Mammary epithelial cell (primary cell): ENCODE data around the gene DUOX2.

Source experiments
- EZH2 ChIP-seq: IDR thresholded peaks from 2 replicates; pipeline ENCODE4 v1.6.1; 2012; ENCODE audit warnings: low read length, inconsistent platforms, borderline replicate concordance
- TF ChIP-seq, protein P1 (sequence below), 2 donors: IDR thresholded peaks in 1 of 2; conservative IDR thresholded peaks in 1 of 2; 2 replicates each; pipeline ENCODE4 v1.5.1; 2011 to 2012; ENCODE audit warnings: inconsistent platforms in 2 of 2, low read length in 2 of 2, mild to moderate bottlenecking in 2 of 2, control low read depth in 1 of 2, low read depth in 1 of 2; ENCODE audit not compliant: insufficient read depth in 1 of 2; ENCODE audit errors: extremely low read depth in 1 of 2

DNA sequence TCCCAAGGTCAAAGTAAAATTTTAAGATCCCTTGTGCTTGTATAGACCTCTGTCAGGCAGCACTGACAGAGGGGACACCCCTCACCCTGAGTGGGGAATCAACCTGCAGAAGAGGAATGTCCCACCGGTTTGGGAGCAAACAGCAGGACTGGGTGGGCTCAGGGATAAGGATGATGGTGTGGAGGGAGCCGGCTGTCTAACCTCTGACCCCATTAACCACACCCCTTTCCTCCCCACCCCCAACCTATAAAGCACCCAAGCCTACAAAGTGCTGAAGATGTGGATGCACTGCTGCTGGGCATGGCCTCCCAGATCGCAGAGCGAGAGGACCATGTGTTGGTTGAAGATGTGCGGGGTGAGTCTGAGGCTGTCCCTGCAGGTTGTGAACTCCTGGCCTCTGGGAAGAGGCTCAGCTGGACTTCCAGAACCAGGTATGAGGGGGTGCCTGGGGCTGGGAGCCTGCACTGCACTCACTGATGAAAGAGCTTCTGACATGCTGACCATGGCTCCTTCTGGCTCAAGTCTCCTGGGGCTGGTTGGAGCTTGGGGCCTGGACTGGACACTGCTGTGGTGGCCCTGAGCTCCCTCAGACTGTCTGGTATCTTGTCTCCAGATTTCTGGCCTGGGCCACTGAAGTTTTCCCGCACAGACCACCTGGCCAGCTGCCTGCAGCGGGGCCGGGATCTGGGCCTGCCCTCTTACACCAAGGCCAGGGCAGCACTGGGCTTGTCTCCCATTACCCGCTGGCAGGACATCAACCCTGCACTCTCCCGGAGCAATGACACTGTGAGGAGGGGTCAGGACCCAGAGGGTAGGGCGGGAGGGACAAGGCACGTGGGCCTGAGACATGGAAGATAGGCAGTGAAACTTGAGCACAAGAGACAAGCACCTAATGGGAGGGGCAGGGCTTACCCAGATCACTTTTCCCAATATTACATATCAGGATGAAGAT is 25.1 kb upstream of the DUOX2 start:
- TF ChIP-seq, protein P1, sequence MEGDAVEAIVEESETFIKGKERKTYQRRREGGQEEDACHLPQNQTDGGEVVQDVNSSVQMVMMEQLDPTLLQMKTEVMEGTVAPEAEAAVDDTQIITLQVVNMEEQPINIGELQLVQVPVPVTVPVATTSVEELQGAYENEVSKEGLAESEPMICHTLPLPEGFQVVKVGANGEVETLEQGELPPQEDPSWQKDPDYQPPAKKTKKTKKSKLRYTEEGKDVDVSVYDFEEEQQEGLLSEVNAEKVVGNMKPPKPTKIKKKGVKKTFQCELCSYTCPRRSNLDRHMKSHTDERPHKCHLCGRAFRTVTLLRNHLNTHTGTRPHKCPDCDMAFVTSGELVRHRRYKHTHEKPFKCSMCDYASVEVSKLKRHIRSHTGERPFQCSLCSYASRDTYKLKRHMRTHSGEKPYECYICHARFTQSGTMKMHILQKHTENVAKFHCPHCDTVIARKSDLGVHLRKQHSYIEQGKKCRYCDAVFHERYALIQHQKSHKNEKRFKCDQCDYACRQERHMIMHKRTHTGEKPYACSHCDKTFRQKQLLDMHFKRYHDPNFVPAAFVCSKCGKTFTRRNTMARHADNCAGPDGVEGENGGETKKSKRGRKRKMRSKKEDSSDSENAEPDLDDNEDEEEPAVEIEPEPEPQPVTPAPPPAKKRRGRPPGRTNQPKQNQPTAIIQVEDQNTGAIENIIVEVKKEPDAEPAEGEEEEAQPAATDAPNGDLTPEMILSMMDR (conservative IDR thresholded peaks at IDR 0.05 in 1 of 2, IDR thresholded peaks at IDR 0.05 in 1 of 2; ENCODE audit: extremely low read depth in 1 of 2, insufficient read depth in 1 of 2, low read depth in 1 of 2, low read length in 2 of 2), result no peak
- TF ChIP-seq EZH2, result no peak
